CD4-positive, alpha-beta T cell (primary cell): ENCODE data around the gene STAT2. TPM values are rescaled to one million over a fixed set of nuclear protein-coding genes. Genes with fewer than 3 reads are reported as not detected.

Experiments
- ATAC-seq: fragments of 200-7000 bp; cut with Tn5 transposase; one replicate; pipeline ENCODE4 v1.10.0; 2022; ENCODE audit warnings: mild to moderate bottlenecking; ENCODE audit not compliant: poor library complexity
- CTCF ChIA-PET: fragments of 350-600 bp; sonication (Branson Sonifier 250); formaldehyde crosslinking; loops from one replicate; lab custom pipeline; 2021; ENCODE audit warnings: antibody characterized with exemption, inconsistent platforms; lab: Charles Lee
- POLR2A ChIA-PET: fragments of 350-600 bp; sonication (Branson Sonifier 250); formaldehyde crosslinking; loops from one replicate; lab custom pipeline; 2021; ENCODE audit warnings: antibody characterized with exemption, inconsistent platforms; lab: Charles Lee
- DNase-seq, 14 experiments: peaks; one replicate each; pipeline ENCODE4 v3.0.0-alpha.2; 2013 to 2020; ENCODE audit warnings: mixed read lengths in 2 of 14
- H3K27ac ChIP-seq, 2 donors: one replicate each; pipeline versions ENCODE4 v1.5.1 to v1.7.0; 2013; ENCODE audit warnings: low read length in 2 of 2, low read depth in 1 of 2, mild to moderate bottlenecking in 1 of 2
- H3K27me3 ChIP-seq, 2 experiments: 1 replicate in 1 of 2; 2 replicates in 1 of 2; pipeline versions ENCODE4 v1.6.1 to v1.7.0; 2013; ENCODE audit warnings: low read length in 2 of 2, control low read depth in 1 of 2, mild to moderate bottlenecking in 1 of 2, moderate library complexity in 1 of 2; ENCODE audit not compliant: insufficient read depth in 2 of 2, control insufficient read depth in 1 of 2
- H3K36me3 ChIP-seq: one replicate; pipeline ENCODE4 v1.6.1; 2013; ENCODE audit warnings: low read length, control low read depth; ENCODE audit not compliant: insufficient read depth
- H3K4me1 ChIP-seq: one replicate; pipeline ENCODE4 v1.6.1; 2013; ENCODE audit warnings: low read length, control low read depth; ENCODE audit not compliant: insufficient read depth
- H3K4me3 ChIP-seq: one replicate; pipeline ENCODE4 v1.5.1; 2013; ENCODE audit warnings: mild to moderate bottlenecking, low read length, moderate library complexity
- H3K9me3 ChIP-seq, 2 experiments: 1 replicate in 1 of 2; 2 replicates in 1 of 2; pipeline versions ENCODE4 v1.6.1 to v1.7.0; 2013; ENCODE audit warnings: low read length in 2 of 2, mild to moderate bottlenecking in 2 of 2, control low read depth in 1 of 2, moderate library complexity in 1 of 2; ENCODE audit not compliant: control insufficient read depth in 1 of 2, insufficient read depth in 1 of 2
- H3K27ac Mint-ChIP-seq: one replicate; pipeline ENCODE4 v1.8.0; 2020; ENCODE audit warnings: mixed read lengths
- H3K27me3 Mint-ChIP-seq: one replicate; pipeline ENCODE4 v1.8.0; 2021; ENCODE audit warnings: mixed read lengths
- H3K36me3 Mint-ChIP-seq: one replicate; pipeline ENCODE4 v1.8.0; 2021; ENCODE audit warnings: low read depth, mixed read lengths
- H3K4me1 Mint-ChIP-seq: one replicate; pipeline ENCODE4 v1.8.0; 2021; ENCODE audit warnings: low read depth, mixed read lengths
- H3K4me3 Mint-ChIP-seq: one replicate; pipeline ENCODE4 v1.8.0; 2020; ENCODE audit warnings: mild to moderate bottlenecking, mixed read lengths
- H3K9me3 Mint-ChIP-seq: one replicate; pipeline ENCODE4 v1.8.0; 2020; ENCODE audit warnings: mixed read lengths
- intact Hi-C, 2 experiments: fragments of 100-400 bp; cut with DNase I in 1 of 2; cut with micrococcal nuclease in 1 of 2; formaldehyde crosslinking; loops; one replicate each; pipeline versions ENCODE4 v1.15.1 to v1.9.0; 2023 to 2025; cut with DNase I, micrococcal nuclease
- total RNA-seq, 174 experiments: library from RNA in 2 of 174; stranded (reverse) in 2 of 174; gene quantifications; one replicate each; pipeline ENCODE4 v1.2.3 and lab custom pipeline; 2021 to 2026
- TF ChIP-seq, protein P1 (sequence below): fragments of 200-600 bp; IDR thresholded peaks from one replicate; pipeline ENCODE4 v1.8.0; 2022; ENCODE audit warnings: antibody characterized with exemption, mild to moderate bottlenecking

Gene STAT2
- total RNA-seq, 2 experiments from 2014 or later = 114 to 125 TPM

DNA sequence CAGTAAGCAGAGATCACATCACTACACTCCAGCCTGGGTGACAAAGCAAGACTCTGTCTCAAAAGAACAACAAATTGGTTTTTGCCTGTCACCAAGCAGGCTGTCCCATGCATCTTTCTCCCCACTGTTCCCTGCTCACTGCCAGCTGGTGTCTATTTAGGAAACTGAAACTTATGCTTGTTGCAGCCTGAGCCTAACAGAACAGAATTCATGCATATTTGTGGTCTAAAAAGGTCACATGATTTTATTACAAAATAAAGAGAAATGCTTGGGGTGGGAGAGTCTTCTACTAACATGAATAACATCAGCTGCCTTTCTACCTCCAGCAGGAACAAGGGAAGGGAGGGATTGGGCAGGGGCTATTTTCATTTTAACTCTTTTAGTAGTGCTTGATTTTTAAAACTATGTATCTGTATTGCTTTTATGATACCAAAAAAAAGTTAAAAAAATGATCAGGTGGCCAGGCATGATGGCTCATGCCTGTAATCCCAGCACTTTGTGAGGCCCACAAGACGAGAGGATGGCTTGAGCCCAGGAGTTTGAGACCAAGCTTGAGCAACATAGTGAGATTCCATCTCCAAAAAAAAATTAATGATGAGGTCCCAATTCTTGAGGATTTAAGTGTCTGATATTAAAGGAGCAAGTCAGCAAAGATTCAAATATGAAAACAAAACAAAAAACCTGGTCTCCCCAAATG, 923 bp downstream of the STAT2 start:
- peaks cover 24% of the 10 kb centered on the region for H3K36me3 ChIP-seq
- H3K27me3 ChIP-seq = no peaks in the 10 kb centered on the region
- H3K36me3 Mint-ChIP-seq = peaks cover 50% of the 10 kb centered on the region
- H3K4me1 Mint-ChIP-seq = peaks cover 33% of the 10 kb centered on the region
- ATAC-seq (no peak), DNase-seq (peak in 3 of 14 experiments; percentile 8 to 24 (median 21))
- H3K4me3 ChIP-seq = peak overlapping the region; percentile 90
- intact Hi-C loops = loop anchor here in 1 of 2 experiments (1.0 kb wide), 2 partner anchors 20 to 42 kb away; no protein-coding TSS in a partner anchor
- no peaks in the 10 kb centered on the region for H3K9me3 ChIP-seq
- ChIA-PET POLR2A (interaction anchor here (0.6 to 5.1 kb wide), 21 partner anchors 10 to 767 kb away, joined by 3 to 150 read pairs (median 13); partner anchors contain the start of genes CNPY2, COQ10A, IL23A and NACA), CTCF (interaction anchor here (0.6 to 2.9 kb wide), 9 partner anchors 12 to 233 kb away, joined by 3 to 17 read pairs (median 4); partner anchors contain the start of genes CNPY2, COQ10A, ESYT1 and IL23A)
- no peaks in the 10 kb centered on the region for H3K27me3 Mint-ChIP-seq
- no peak overlapping the region for H3K27ac ChIP-seq
- TF ChIP-seq, protein P1, sequence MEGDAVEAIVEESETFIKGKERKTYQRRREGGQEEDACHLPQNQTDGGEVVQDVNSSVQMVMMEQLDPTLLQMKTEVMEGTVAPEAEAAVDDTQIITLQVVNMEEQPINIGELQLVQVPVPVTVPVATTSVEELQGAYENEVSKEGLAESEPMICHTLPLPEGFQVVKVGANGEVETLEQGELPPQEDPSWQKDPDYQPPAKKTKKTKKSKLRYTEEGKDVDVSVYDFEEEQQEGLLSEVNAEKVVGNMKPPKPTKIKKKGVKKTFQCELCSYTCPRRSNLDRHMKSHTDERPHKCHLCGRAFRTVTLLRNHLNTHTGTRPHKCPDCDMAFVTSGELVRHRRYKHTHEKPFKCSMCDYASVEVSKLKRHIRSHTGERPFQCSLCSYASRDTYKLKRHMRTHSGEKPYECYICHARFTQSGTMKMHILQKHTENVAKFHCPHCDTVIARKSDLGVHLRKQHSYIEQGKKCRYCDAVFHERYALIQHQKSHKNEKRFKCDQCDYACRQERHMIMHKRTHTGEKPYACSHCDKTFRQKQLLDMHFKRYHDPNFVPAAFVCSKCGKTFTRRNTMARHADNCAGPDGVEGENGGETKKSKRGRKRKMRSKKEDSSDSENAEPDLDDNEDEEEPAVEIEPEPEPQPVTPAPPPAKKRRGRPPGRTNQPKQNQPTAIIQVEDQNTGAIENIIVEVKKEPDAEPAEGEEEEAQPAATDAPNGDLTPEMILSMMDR = no peak
- H3K4me1 ChIP-seq = peaks cover 27% of the 10 kb centered on the region
- H3K4me3 Mint-ChIP-seq = peak overlapping the region; percentile 99
- H3K9me3 Mint-ChIP-seq = no peaks in the 10 kb centered on the region
- H3K27ac Mint-ChIP-seq = peak overlapping the region; percentile 93

DNA sequence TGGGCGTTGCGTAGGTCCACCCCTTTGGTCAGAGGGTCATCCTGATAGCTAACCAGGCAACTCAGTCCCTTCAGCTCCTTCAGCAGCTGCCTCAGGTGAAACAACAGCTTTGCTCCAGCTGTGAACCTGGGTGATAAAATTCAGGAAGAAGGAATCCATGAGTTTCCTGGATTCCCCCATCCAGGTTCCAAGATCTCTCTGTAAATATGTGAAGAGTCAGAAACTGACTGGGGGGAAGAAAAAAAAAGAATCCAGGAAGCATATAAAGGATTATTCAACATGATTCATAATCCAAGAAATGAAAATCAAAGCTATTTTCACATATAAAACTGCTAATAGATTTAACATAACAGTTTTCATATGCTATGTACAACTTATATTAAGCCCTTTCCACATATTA, 8.6 kb downstream of the STAT2 start:
- no peak overlapping the region for H3K27ac Mint-ChIP-seq

DNA sequence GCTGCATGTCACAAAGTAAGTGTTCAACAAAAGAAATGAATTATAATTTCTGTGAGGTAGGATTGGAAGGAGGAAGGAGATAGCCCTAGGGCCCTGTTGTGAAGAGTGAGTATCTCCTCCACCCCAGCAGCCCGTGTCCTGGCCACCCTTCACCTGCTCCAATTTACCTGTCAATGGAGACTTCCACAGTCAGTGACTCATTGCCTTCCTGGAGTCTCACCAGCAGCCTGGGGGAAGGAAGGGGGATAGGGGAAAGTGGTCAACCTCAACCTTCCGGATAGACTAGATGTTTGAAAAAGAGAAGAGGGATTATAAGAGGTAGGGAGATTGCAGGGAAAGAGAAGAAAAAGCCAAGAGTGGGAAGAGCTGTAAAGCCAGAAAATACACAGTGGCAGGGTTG, 9.2 kb downstream of the STAT2 start:
- ChIA-PET POLR2A (interaction anchor here (1.2 to 2.8 kb wide), 4 partner anchors 9 to 337 kb away, joined by 3 to 15 read pairs (median 8); partner anchors contain the start of genes IL23A, PAN2 and STAT2), CTCF (no interaction called here)
- H3K4me1 ChIP-seq = no peaks in the 10 kb centered on the region
- no peaks in the 10 kb centered on the region for H3K9me3 ChIP-seq
- Mint-ChIP-seq H3K27ac (no peak overlapping the region), H3K4me3 (no peak overlapping the region), H3K36me3 (peaks cover 75% of the 10 kb centered on the region), H3K9me3 (no peaks in the 10 kb centered on the region), H3K27me3 (no peaks in the 10 kb centered on the region), H3K4me1 (no peaks in the 10 kb centered on the region)
- intact Hi-C loops = no loop called here
- H3K27ac ChIP-seq = no peak overlapping the region
- peaks cover 89% of the 10 kb centered on the region for H3K36me3 ChIP-seq
- H3K4me3 ChIP-seq = no peak overlapping the region
- H3K27me3 ChIP-seq = no peaks in the 10 kb centered on the region
- ATAC-seq (no peak), DNase-seq (no peak)
- TF ChIP-seq, protein P1 = no peak

More for the DNA sequence above, 8.6 kb downstream of the STAT2 start:
- Histone ChIP-seq H3K9me3 (no peaks in the 10 kb centered on the region), H3K36me3 (peaks cover 89% of the 10 kb centered on the region), H3K4me1 (no peaks in the 10 kb centered on the region), H3K4me3 (no peak overlapping the region), H3K27me3 (no peaks in the 10 kb centered on the region), H3K27ac (no peak overlapping the region)
- ChIA-PET CTCF (no interaction called here), POLR2A (interaction anchor here (1.2 to 2.8 kb wide), 4 partner anchors 9 to 336 kb away, joined by 3 to 15 read pairs (median 8); partner anchors contain the start of genes IL23A, PAN2 and STAT2)
- TF ChIP-seq, protein P1 = no peak
- DNase-seq = no peak
- H3K9me3 Mint-ChIP-seq = no peaks in the 10 kb centered on the region
- peaks cover 75% of the 10 kb centered on the region for H3K36me3 Mint-ChIP-seq
- no peak for ATAC-seq
- H3K27me3 Mint-ChIP-seq = no peaks in the 10 kb centered on the region
- no peak overlapping the region for H3K4me3 Mint-ChIP-seq
- intact Hi-C loops = no loop called here
- no peaks in the 10 kb centered on the region for H3K4me1 Mint-ChIP-seq
